NCI-H226 (cell line): ENCODE results near the gene C1orf105.
"Not testable (repeated sequence)": the region's sequence is repeated elsewhere in the genome, so short reads cannot be mapped to it uniquely, and the experiment has no call there.

Source experiments
- DNase-seq: peaks from one replicate; pipeline ENCODE4 v3.0.0-alpha.2; 2015

C1orf105 gene

GRCh38 chr1:172494166-172494565, 73.7 kb downstream of the C1orf105 start:
- no peak for DNase-seq

GRCh38 chr1:172496127-172496526, 75.6 kb downstream of the C1orf105 start:
- DNase-seq: not testable (repeated sequence)

- DNase-seq: no peak
Observed at GRCh38 chr1:172496678-172497077, 76.2 kb downstream of the C1orf105 start.

GRCh38 chr1:172497230-172497629, 76.7 kb downstream of the C1orf105 start:
- peak; percentile 95 for DNase-seq

GRCh38 chr1:172498857-172499256, 78.4 kb downstream of the C1orf105 start:
- DNase-seq: no peak

- no peak for DNase-seq
Observed at GRCh38 chr1:172499636-172500141, 79.2 kb downstream of the C1orf105 start.

- DNase-seq: no peak
Observed at GRCh38 chr1:172500207-172500606, 79.7 kb downstream of the C1orf105 start.

GRCh38 chr1:172507741-172508140, 87.3 kb downstream of the C1orf105 start:
- DNase-seq: no peak

- no peak for DNase-seq
Observed at GRCh38 chr1:172510479-172510878, 90.0 kb downstream of the C1orf105 start.

- DNase-seq: no peak
Observed at GRCh38 chr1:172512591-172512990, 92.1 kb downstream of the C1orf105 start.

- peak; percentile 46 for DNase-seq
Observed at GRCh38 chr1:172513479-172513878, 93.0 kb downstream of the C1orf105 start.

- no peak for DNase-seq
Observed at GRCh38 chr1:172514108-172514507, 93.6 kb downstream of the C1orf105 start.

GRCh38 chr1:172515436-172515835, 95.0 kb downstream of the C1orf105 start:
- no peak for DNase-seq

GRCh38 chr1:172515927-172516326, 95.4 kb downstream of the C1orf105 start:
- DNase-seq: no peak

- DNase-seq: no peak
Observed at GRCh38 chr1:172517081-172517480, 96.6 kb downstream of the C1orf105 start.

GRCh38 chr1:172517545-172517944, 97.1 kb downstream of the C1orf105 start:
- DNase-seq: no peak
